HG02852 (cell line): Measurements from ENCODE around the gene STAT3.
"Not testable (repeated sequence)": the region's sequence is repeated elsewhere in the genome, so short reads cannot be mapped to it uniquely, and the experiment has no call there.

Experiments used
- ATAC-seq: cut with Tn5 transposase; IDR thresholded peaks from one replicate; pipeline ENCODE4 v1.9.1; 2021; ENCODE audit warnings: mild to moderate bottlenecking, moderate library complexity; ENCODE audit not compliant: unreplicated experiment

The STAT3 gene

DNA sequence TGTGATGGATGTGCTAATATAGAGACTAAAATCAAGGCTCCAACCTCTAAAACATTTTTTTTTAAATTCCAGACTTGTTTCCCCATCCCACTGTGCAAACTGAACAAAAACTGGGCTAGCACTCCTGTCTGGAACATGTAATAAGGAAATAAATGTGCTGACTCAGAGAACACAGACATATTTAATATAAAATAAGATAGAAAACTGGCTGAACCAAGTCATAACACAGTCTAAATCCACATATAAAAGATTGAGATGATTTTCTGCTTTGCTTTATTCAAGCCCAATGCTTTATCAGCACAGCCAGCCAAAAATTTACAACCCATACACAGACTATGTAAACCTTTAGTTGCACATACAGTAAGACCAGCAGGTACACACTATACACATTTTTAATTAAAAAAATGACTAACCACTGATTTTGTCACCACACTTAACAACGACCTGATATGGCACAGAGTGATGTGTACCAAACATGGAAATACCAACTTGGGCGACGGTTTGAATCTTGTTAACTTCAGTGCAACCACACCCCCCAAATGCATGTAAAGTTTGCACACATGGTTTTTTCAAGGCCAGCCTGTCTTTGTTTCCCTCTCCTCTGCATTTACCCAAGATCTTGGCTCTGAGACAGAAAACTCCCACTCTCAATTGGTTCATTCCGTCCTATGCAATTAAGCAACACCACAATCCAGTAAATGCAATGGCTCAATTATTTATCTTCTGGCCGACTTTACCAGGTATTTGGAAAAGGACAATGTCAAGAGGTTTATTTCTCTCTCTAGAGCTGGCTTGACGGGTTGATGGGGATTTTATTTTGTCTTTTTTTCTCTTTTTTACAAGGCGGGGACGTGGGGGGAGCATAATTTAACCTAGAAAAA, 1.2 kb downstream of the STAT3 start:
- ATAC-seq, result no peak

DNA sequence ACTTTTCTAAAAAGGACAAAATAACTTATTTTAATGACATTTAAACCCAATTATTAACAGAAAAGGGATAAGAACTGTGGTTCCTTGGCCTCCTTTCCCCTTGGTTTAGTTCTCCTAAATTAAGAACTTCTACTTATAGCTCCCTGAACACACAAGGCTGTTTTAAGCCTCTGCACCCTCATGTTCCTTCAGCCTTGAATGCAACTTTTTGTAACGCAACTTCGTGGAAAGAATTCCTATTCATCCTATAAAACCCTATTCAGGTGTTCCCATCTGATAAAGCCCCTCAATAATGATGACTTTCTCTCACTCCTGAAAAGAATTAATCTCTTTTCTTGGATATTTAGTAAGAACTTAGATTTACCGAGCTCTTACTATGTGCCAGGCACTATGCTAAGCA, 6.3 kb downstream of the STAT3 start:
- ATAC-seq, result no peak

DNA sequence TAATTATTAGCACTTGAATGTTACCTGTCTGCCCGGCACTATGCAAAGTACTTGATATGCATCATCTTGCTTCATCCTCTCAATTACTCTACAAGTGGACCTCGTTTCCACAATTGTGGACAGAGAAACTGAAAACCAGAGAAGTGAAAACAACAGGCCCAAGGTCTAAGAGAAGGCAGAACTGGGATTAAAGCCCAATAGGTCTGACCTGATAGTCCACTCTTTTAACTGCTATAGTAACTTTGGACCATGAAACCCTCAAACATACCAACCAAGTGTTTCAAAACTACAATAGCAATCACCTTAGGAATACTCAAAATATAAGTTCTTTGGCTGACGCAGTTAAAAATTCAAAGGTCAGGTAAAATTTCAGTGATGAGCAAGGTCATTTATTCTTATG, 7.3 kb downstream of the STAT3 start:
- no peak for ATAC-seq

DNA sequence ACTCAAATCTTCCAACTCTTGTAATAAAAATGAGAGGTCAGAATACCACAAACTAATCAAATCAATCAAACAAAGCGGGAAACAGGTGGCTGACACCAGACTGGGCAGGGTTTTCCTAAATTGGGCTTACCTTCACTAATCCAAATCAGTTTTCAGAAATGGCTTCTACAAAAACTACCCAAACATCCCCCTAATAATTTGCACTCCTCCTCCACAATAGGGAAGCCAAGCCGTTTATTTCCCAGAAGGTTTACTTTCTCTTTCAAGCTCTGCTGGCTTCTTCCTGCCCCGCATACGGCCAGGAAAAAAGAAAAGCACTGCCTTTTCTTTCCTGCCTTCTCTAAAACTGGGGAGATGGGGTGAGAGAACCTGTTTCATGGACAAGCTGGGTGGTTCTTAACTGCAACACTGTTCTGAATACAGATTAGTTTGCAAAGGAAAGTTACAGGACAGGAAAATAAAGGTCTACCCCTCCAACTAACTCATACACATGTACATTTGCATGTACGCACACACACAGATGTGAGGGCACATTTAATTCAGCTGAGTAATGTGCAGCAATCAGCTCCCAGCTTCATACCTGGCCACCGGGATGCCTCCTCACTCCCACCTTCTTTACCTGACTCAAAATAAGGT, 9.2 kb downstream of the STAT3 start:
- ATAC-seq, result no peak

DNA sequence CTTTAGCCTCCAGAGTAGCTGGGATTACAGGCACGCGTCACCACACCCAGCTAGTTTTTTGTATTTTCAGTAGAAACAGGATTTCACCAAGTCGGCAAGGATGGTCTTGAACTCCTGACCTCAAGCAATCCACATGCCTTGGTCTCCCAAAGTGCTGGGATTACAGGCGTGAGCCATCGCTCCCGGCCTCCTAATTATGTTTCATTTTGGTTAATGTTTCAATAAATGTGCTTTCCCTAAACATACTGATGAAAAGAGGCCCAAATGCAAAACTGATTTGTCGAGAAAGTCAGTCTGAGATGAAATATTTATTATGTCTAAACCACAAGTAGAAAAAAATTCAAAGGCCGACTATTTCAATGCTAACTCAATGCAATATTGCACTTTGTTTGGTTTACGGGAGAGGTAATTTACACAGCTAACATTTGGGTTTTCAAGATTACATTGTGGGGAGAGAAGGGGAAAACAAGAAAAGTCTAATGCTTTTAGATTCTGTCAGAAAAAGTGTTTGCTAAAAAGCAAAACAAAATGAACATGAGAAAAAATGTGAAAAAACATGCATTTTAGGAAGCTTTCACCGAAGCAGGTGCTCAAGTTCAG, 9.8 kb downstream of the STAT3 start:
- ATAC-seq, result no peak

DNA sequence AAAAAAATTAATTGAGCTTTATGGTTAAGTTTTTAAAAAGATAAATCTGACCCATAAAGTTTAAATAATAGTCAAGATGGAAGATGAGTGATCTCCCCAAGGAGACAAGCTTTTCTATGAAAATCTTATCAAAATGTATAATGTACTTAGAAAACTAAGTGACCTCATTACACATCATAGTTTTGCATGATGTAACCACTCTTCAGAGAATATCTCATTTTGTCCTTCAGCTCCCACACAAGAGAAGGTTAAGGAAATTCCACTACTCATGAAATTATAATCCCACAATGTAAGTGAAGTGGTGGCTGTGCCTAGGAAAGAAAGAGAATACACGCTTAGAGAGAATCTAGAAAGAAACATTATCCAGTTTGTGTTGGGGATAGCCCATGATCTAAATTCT, 14.3 kb downstream of the STAT3 start:
- ATAC-seq, result no peak

DNA sequence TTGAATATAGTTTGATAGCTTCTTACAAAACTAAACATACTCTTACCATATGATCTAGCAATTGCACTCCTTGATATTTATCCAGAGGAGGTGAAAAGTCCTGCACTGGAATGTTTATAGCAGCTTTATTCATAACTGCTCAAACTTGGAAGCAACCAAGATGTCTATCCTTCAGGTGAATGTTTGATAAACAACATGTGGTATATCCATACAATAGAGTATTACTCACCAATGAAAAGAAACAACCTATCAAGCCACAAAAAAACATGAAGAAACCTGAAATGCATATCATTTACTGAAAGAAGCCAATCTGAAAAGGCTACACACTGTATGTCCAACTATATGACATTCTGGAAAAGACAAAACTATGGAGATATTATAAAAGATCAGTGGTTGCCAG, 16.1 kb downstream of the STAT3 start:
- ATAC-seq, result no peak

DNA sequence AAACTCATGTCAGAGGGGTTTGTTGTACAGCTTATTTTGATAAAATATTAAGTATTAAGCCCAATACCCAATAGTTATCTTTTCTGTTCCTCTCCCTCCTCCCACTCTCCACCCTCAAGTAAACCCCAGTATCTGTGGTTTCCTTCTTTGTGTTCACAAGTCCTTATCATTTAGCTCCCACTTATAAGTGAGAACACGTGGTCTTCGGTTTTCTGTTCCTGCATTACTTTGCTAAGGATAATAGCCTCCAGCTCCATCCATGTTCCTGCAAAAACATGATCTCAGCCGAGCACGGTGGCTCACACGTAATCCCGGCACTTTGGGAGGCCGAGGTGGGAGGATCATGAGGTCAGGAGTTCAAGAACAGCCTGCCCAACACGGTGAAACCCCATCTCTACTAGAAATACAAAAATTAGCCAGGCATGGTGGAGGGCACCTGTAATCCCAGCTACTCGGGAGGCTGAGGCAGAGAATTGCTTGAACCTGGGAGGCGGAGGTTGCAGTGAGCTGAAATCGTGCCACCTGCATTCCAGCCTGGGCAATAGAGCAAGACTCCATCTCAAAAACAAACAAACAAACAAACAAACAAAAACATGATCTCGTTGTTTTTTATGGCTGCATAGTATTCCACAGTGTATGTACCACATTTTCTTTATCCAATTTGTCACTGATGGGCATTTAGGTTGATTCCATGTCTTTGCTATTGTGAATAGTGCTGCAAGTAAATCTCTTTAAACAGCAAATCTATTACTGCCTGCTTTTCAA, 19.3 kb downstream of the STAT3 start:
- not testable (repeated sequence) for ATAC-seq

DNA sequence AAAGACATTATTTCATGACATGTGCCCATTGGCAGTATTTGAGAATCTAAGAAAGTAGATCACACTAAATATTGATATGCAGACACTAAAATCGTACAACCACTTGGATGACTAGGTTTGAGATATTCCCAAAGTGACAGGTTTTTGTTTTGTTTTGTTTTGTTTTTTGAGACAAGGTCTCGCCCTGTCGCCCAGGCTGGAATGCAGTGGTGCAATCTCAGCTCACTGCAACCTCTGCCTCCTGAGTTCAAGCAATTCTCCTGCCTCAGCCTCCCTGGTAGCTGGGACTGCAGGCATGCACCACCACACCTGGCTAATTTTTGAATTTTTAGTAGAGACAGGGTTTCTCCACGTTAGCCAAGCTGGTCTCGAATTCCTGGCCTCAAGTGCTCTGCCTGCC, 19.9 kb downstream of the STAT3 start:
- ATAC-seq, result not testable (repeated sequence)

DNA sequence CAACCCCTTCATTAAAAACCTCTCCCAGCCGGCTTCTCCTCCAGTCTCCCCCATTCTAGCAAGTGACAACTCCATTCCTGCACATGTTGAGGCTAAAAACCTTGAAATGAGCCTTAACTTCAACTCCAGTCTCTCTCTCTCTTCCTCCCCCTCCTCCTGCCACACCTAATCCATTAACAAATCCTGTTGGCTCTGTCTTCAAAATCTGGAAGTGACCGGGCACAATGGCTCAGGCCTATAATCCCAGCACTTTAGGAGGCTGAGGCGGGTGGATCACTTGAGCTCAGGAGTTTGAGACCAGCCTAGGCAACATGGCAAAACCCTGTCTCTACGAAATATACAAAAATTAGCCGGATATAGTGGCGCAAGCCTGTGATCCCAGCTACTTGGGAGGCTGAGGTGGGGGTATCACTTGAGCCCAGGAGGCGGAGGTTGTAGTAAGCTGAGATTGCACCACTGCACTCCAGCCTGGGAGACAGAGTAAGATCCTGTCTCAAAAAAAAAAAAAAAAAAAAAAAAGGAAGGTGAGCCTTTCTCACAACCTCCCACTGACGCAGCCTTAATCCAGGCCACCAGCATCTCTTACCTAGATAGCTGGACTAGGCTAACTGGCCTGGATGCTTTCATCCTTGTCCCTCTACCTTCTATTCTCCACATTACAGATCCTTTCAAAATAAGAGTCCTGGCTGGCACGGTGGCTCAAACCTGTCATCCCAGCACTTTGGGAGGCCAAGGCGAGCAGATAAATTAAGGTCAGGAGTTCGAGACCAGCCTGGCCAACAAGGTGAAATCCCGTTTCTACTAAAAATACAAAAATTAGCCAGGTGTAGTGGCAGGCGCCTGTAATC, 21.8 kb downstream of the STAT3 start:
- ATAC-seq, result not testable (repeated sequence)

DNA sequence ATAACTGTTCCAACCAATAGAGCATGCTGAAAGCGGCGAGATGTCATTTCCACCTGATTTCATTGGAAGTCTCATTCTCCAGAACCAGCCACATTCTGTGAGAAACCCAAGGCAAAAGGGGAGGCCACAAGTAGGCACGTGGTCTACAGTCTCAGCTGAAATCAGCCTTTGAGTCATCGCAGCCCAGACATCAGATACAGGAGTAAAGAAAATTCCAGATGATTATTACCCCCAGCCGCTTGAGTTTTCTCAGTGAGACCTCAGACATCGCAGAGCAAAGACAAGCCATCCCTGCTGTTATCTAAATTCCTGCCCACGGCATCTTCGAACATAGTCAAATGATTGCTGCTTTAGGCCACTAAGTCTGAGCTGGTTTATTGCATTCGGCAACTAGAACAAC, 23.1 kb downstream of the STAT3 start:
- ATAC-seq, result no peak

DNA sequence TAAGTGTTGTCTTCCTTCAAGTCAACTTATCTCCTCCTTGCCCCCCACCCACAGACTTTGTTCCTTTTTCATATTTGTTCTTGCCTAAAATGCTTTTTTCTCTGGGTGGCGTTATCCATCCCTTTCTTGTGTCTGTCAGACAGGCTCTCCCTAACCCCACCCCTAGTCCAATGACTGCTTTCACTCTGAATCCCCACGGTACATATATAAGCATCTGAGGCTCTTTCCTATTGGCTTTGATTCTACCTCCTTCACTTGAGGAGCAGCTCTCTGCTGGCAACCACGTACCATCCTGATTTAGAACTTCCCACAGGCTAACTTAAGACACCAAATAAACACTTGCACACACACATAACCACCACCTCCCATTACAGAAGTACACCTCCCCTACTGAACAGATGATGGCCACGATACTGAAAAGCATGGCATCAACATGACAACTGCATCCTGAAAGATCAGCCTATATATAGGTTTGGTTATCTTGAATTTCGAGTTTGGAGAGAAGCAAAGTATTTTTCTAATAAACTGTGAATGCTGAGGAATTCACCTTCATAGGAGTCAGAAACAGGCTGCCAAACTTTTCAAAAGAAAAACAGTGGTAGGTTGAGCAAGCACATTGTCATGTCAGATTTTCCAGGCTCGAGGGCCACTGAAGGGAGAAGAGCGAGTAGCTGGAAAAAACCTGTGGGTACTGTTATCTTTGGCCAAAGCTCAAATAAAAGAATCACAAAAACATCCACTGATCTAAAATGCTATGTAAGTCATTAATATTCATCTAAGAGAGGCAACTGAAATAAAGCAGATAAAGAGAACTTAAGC, 24.3 kb downstream of the STAT3 start:
- ATAC-seq, result no peak

DNA sequence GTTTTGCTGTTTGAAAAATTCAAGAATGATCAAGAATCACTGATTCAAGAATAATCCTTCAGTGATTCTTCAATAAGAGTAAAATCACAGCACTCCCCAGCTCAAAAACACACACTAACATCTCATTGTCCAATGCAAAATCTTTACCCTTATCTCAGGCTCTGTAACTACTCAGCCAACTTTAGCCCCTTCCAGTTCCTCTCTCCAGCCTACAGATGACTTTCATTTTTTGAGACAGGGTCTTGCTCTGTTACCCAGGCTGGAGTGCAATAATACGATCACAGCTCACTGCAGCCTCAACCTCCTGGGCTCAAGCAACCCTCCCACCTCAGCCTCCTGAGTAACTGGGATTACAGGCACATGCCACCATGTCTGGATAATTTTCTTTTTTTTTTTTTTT, 25.0 kb downstream of the STAT3 start:
- ATAC-seq, result no peak

DNA sequence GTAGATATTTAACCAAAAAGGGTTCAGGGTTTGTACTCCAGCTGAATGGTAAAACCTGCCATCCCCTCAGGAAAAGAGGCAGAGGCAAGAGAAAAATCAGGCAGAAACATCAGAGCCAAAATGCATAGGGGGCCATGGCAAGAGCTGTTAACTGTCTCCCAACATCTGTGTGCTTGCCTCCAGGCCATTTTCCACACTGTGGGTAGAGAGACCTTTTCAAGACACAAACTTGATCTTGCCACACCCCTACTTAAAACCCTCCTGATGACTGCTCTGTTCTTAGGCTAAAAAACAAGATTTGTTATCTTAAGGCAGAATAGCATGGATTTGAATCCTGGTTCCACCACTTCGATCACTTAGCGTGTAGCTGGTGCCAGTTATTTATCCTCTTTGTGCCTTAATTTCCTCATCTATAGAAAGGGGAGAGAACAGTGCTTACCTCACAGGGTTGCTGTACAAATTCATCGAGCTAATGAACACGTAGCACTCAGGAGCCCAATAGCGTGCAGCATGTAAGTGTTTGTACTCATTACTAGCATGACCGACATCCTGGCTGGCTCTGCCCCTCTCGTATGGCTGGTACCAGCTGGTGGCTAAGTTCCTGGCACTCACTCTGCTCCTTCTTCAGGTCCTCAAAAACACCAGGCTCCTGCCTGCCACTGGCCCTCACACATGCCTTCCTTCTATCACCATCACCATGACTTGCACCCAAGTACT, 25.8 kb downstream of the STAT3 start:
- no peak for ATAC-seq

DNA sequence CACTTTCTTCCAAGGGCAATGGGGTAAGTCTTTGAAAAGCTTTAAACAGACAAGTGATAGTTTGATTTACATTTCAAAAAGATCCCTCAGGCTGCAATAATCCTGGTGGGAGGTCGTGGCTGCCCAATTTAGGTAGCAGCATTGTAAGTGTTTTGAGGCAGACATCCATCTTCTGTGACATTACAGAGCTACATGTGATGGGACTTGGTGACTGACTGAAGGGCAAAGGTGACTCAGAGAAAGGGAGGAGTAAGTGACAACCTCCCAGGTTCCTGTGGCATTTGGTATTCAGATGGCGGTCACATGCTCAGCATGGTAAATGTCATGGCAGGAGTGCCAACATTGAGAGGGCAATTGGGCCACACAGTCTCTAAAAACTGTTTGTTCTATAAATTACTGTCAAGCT, 26.5 kb downstream of the STAT3 start:
- no peak for ATAC-seq

DNA sequence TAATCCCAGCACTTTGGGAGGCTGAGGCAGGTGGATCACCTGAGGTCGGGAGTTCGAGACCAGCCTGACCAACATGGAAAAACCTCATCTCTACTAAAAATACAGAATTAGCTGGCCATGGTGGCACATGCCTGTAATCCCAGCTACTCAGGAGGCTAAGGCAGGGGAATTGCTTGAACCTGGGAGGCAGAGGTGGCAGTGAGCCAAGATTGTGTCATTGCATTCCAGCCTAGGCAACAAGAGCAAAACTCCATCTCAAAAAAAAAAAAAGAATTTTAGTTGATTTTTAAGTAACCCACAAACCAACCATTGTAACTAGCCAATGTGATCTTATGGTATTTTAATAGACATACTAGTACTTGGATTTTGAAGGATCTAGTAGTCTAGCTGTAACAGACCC, 27.9 kb downstream of the STAT3 start:
- not testable (repeated sequence) for ATAC-seq

DNA sequence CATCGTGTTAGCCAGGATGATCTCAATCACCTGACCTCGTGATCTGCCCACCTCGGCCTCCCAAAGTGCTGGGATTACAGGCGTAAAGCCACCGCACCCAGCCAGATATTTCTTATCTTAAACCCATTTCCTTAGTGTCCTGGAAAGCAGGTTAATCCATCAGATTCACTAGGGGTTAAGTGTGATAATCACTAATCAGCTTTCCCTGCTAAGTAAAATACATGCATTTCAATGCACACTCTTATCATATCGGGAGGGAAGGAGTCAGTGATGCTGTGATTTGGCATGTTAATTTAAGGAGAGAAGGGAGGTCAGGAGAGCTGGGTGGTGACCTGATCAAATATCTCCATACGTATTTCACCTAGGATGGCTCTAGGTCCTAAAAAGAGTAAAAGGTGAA, 29.1 kb downstream of the STAT3 start:
- no peak for ATAC-seq

DNA sequence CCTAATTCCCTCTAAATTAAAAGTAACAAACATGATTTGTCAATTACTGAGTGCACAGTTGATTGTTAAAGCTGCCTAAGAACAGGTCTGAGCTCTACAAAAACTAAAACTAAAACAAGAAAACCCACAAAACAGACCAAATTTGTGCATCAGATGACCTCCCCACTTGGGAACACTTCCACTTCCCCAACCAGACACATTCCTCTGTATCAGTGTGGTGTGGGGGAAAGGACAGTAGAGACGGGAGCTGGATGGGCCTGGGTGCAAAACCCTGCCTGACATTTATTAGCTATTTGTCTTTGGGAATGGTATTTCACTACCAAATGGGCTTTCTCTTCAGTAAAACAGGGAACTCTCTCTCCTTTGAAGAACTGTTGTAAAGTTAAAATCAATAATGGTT, 29.8 kb downstream of the STAT3 start:
- no peak for ATAC-seq
